Astrocyte (in vitro differentiated cells and primary cell): ENCODE data around the gene CCDC28B. TPM values are rescaled to one million over a fixed set of nuclear protein-coding genes. Genes with fewer than 3 reads are reported as not detected.

ENCODE experiments used
- DNase-seq: peaks from one replicate; pipeline ENCODE4 v3.0.0-alpha.2; 2010; ENCODE audit warnings: low read depth
- FAIRE-seq: peaks from 2 replicates; lab custom pipeline; 2011; peaks lifted over from hg19 to GRCh38; lab: Jason Lieb, UNC
- H2AFZ ChIP-seq: 2 replicates; pipeline ENCODE4 v1.6.0; 2012; ENCODE audit warnings: low read depth, low read length, inconsistent platforms
- H3K27ac ChIP-seq: 2 replicates; pipeline ENCODE4 v1.5.1; 2011; ENCODE audit warnings: low read depth, low read length, inconsistent platforms
- H3K27me3 ChIP-seq: 2 replicates; pipeline ENCODE4 v1.6.0; 2011; ENCODE audit warnings: low read length, inconsistent platforms; ENCODE audit not compliant: insufficient read depth
- H3K36me3 ChIP-seq: 2 replicates; pipeline ENCODE4 v1.5.1; 2011; ENCODE audit warnings: low read length, inconsistent platforms; ENCODE audit not compliant: insufficient read depth
- H3K4me1 ChIP-seq: 2 replicates; pipeline ENCODE4 v1.5.1; 2011; ENCODE audit warnings: low read length, inconsistent platforms; ENCODE audit not compliant: insufficient read depth
- H3K4me2 ChIP-seq: 2 replicates; pipeline ENCODE4 v1.6.0; 2012; ENCODE audit warnings: low read length, inconsistent platforms
- H3K4me3 ChIP-seq: 2 replicates; pipeline ENCODE4 v1.5.1; 2011; ENCODE audit warnings: low read depth, mild to moderate bottlenecking, low read length, inconsistent platforms; ENCODE audit not compliant: insufficient read depth
- H3K79me2 ChIP-seq: 2 replicates; pipeline ENCODE4 v1.6.0; 2012; ENCODE audit warnings: mild to moderate bottlenecking, low read length, inconsistent platforms; ENCODE audit not compliant: insufficient read depth
- H3K9ac ChIP-seq: 2 replicates; pipeline ENCODE4 v1.6.0; 2012; ENCODE audit warnings: mild to moderate bottlenecking, low read length, inconsistent platforms
- H3K9me3 ChIP-seq: 2 replicates; pipeline ENCODE4 v1.5.1; 2012; ENCODE audit warnings: low read depth, mild to moderate bottlenecking, low read length, inconsistent platforms; ENCODE audit not compliant: insufficient read depth
- H4K20me1 ChIP-seq: 2 replicates; pipeline ENCODE4 v1.6.0; 2012; ENCODE audit warnings: low read length, inconsistent platforms; ENCODE audit not compliant: insufficient read depth
- H3K27ac Mint-ChIP-seq: one replicate; pipeline ENCODE4 v1.8.0; 2021; ENCODE audit warnings: mild to moderate bottlenecking, mixed read lengths; ENCODE audit not compliant: unreplicated experiment
- H3K27me3 Mint-ChIP-seq: one replicate; pipeline ENCODE4 v1.8.0; 2021; ENCODE audit warnings: low read depth, mixed read lengths; ENCODE audit not compliant: unreplicated experiment
- H3K36me3 Mint-ChIP-seq: one replicate; pipeline ENCODE4 v1.8.0; 2021; ENCODE audit warnings: low read depth, mixed read lengths; ENCODE audit not compliant: unreplicated experiment
- H3K4me1 Mint-ChIP-seq: one replicate; pipeline ENCODE4 v1.8.0; 2021; ENCODE audit warnings: low read depth, mixed read lengths; ENCODE audit not compliant: unreplicated experiment
- H3K4me3 Mint-ChIP-seq: one replicate; pipeline ENCODE4 v1.8.0; 2021; ENCODE audit warnings: mild to moderate bottlenecking, moderate library complexity, mixed read lengths; ENCODE audit not compliant: unreplicated experiment
- H3K9me3 Mint-ChIP-seq: one replicate; pipeline ENCODE4 v1.8.0; 2021; ENCODE audit warnings: mild to moderate bottlenecking, mixed read lengths; ENCODE audit not compliant: unreplicated experiment
- CTCF ChIP-seq: IDR thresholded peaks from 2 replicates; pipeline ENCODE4 v1.5.1; 2011; ENCODE audit warnings: low read depth, mild to moderate bottlenecking, inconsistent platforms, low read length, moderate library complexity; ENCODE audit not compliant: insufficient read depth
- EZH2 ChIP-seq: IDR thresholded peaks from 2 replicates; pipeline ENCODE4 v1.6.1; 2012; ENCODE audit warnings: mild to moderate bottlenecking, low read length, inconsistent platforms; ENCODE audit not compliant: insufficient read depth
- total RNA-seq: library from RNA; stranded (reverse); gene quantifications from 2 replicates; pipeline ENCODE4 v1.2.1, GENCODE V29; 2021

CCDC28B gene
- total RNA-seq, 1 donor from 2014 or later = 16.0 TPM

GRCh38 chr1:32205401-32206370 lies 5.3 kb downstream of the CCDC28B start, which contains the start of gene IQCC:
Gene IQCC (plus strand): TSS chr1:32205671. CDS start chr1:32205682, 11 bp downstream.
- peaks cover 2% of the 10 kb centered on the region for H3K36me3 Mint-ChIP-seq
- FAIRE-seq (no peak), DNase-seq (peak; percentile 59)
- Histone ChIP-seq H3K79me2 (peaks cover 6% of the 10 kb centered on the region), H3K4me1 (peaks cover 13% of the 10 kb centered on the region), H3K4me3 (peak within 1 kb of the TSS; percentile 70), H4K20me1 (no peaks in the 10 kb centered on the region), H3K9ac (peak within 1 kb of the TSS; percentile 91), H3K9me3 (no peaks in the 10 kb centered on the region), H3K27me3 (no peaks in the 10 kb centered on the region), H2AFZ (peak within 1 kb of the TSS; percentile 85), H3K27ac (peak within 1 kb of the TSS; percentile 55), H3K4me2 (peak within 1 kb of the TSS; percentile 95), H3K36me3 (no peaks in the 10 kb centered on the region)
- H3K4me1 Mint-ChIP-seq = peaks cover 6% of the 10 kb centered on the region
- H3K9me3 Mint-ChIP-seq = no peaks in the 10 kb centered on the region
- H3K27ac Mint-ChIP-seq = peak within 1 kb of the TSS; percentile 12
- H3K27me3 Mint-ChIP-seq = no peaks in the 10 kb centered on the region
- peak within 1 kb of the TSS; percentile 85 for H3K4me3 Mint-ChIP-seq
- TF ChIP-seq EZH2 (no peak), CTCF (no peak)

- no peak overlapping the region for H3K4me3 Mint-ChIP-seq
- peaks cover 3% of the 10 kb centered on the region for H3K36me3 ChIP-seq
- no peak overlapping the region for H3K4me3 ChIP-seq
- H3K4me1 ChIP-seq = no peaks in the 10 kb centered on the region
- H3K9me3 Mint-ChIP-seq = no peaks in the 10 kb centered on the region
- H2AFZ ChIP-seq = no peak overlapping the region
- TF ChIP-seq CTCF (no peak), EZH2 (no peak)
- peaks cover 2% of the 10 kb centered on the region for H3K36me3 Mint-ChIP-seq
- H3K79me2 ChIP-seq = peaks cover 6% of the 10 kb centered on the region
- H3K27ac Mint-ChIP-seq = no peak overlapping the region
- H3K9me3 ChIP-seq = no peaks in the 10 kb centered on the region
- H3K4me1 Mint-ChIP-seq = no peaks in the 10 kb centered on the region
- DNase-seq (no peak), FAIRE-seq (no peak)
- no peaks in the 10 kb centered on the region for H3K27me3 Mint-ChIP-seq
- no peaks in the 10 kb centered on the region for H3K27me3 ChIP-seq
- no peak overlapping the region for H3K4me2 ChIP-seq
- H4K20me1 ChIP-seq = no peaks in the 10 kb centered on the region
- no peak overlapping the region for H3K27ac ChIP-seq
- no peak overlapping the region for H3K9ac ChIP-seq
Measured at GRCh38 chr1:32208469-32208868, 8.1 kb downstream of the CCDC28B start.
